Liver (tissue), 9 donors: ENCODE results near the gene VSIG10. TPM values are rescaled to one million over a fixed set of nuclear protein-coding genes. Genes with fewer than 3 reads are reported as not detected.
A peak's percentile ranks its signal among the peaks of the same experiment; 100 is the strongest.

ENCODE experiments used
- DNase-seq: peaks from one replicate; pipeline ENCODE4 v3.0.0-alpha.2; 2017; ENCODE audit warnings: low spot score
- H3K27ac ChIP-seq, 2 donors: one replicate each; pipeline ENCODE4 v1.7.0; 2013; ENCODE audit warnings: inconsistent platforms in 2 of 2, low read length in 2 of 2, control low read depth in 1 of 2, low read depth in 1 of 2, mild to moderate bottlenecking in 1 of 2
- H3K27me3 ChIP-seq, 4 donors: one replicate each; pipeline versions ENCODE4 v1.6.1 to v1.7.0; 2013; ENCODE audit warnings: low read length in 3 of 4, inconsistent platforms in 1 of 4, mild to moderate bottlenecking in 1 of 4, moderate library complexity in 1 of 4; ENCODE audit not compliant: control insufficient read depth in 4 of 4, insufficient read depth in 4 of 4
- H3K36me3 ChIP-seq, 4 donors: one replicate each; pipeline versions ENCODE4 v1.6.1 to v1.7.0; 2013; ENCODE audit warnings: low read length in 3 of 4, mild to moderate bottlenecking in 3 of 4, low read depth in 1 of 4, moderate library complexity in 1 of 4; ENCODE audit not compliant: control insufficient read depth in 4 of 4, insufficient read depth in 3 of 4
- H3K4me1 ChIP-seq, 4 donors: one replicate each; pipeline versions ENCODE4 v1.6.1 to v1.7.0; 2013; ENCODE audit warnings: low read length in 3 of 4, mild to moderate bottlenecking in 3 of 4, moderate library complexity in 1 of 4; ENCODE audit not compliant: control insufficient read depth in 4 of 4, insufficient read depth in 4 of 4
- H3K4me3 ChIP-seq, 3 donors: one replicate each; pipeline versions ENCODE4 v1.6.1 to v1.7.0; 2013; ENCODE audit warnings: low read length in 3 of 3, control low read depth in 1 of 3, low read depth in 1 of 3, mild to moderate bottlenecking in 1 of 3
- H3K9ac ChIP-seq, 2 donors: one replicate each; pipeline ENCODE4 v1.7.0; 2013; ENCODE audit warnings: low read length in 2 of 2, mild to moderate bottlenecking in 2 of 2, moderate library complexity in 2 of 2, control low read depth in 1 of 2, low read depth in 1 of 2
- H3K9me3 ChIP-seq, 4 donors: one replicate each; pipeline versions ENCODE4 v1.6.1 to v1.7.0; 2013; ENCODE audit warnings: low read length in 3 of 4; ENCODE audit not compliant: control insufficient read depth in 4 of 4
- ATF3 ChIP-seq: IDR thresholded peaks from 2 replicates; pipeline ENCODE4 v1.6.1; 2016; ENCODE audit warnings: antibody characterized with exemption
- CTCF ChIP-seq: fragments of 150-350 bp; IDR thresholded peaks from 2 replicates; pipeline ENCODE4 v1.5.1; 2017; ENCODE audit warnings: improper control_type of control experiment, low read depth, low read length; ENCODE audit not compliant: missing input control
- EGR1 ChIP-seq, 2 donors: IDR thresholded peaks; 2 replicates each; pipeline ENCODE4 v1.6.1; 2016 to 2018; ENCODE audit warnings: antibody characterized with exemption in 2 of 2, low read depth in 2 of 2
- FOXA1 ChIP-seq: IDR thresholded peaks from 2 replicates; pipeline ENCODE4 v1.6.1; 2016; ENCODE audit warnings: antibody characterized with exemption
- FOXA2 ChIP-seq: IDR thresholded peaks from 2 replicates; pipeline ENCODE4 v1.6.1; 2016; ENCODE audit warnings: antibody characterized with exemption
- GABPA ChIP-seq, 2 donors: IDR thresholded peaks in 1 of 2; conservative IDR thresholded peaks in 1 of 2; 2 replicates each; pipeline ENCODE4 v1.6.1; 2016; ENCODE audit warnings: antibody characterized with exemption in 2 of 2, mild to moderate bottlenecking in 1 of 2, moderate library complexity in 1 of 2
- HNF4A ChIP-seq, 2 donors: conservative IDR thresholded peaks; 2 replicates each; pipeline ENCODE4 v1.6.1; 2016; ENCODE audit warnings: antibody characterized with exemption in 2 of 2, mild to moderate bottlenecking in 2 of 2
- HNF4G ChIP-seq: IDR thresholded peaks from 2 replicates; pipeline ENCODE4 v1.6.1; 2016; ENCODE audit warnings: antibody characterized with exemption
- MAX ChIP-seq: IDR thresholded peaks from 2 replicates; pipeline ENCODE4 v1.6.1; 2016; ENCODE audit warnings: antibody characterized with exemption
- RAD21 ChIP-seq, 2 donors: IDR thresholded peaks; 2 replicates each; pipeline ENCODE4 v1.6.1; 2016; ENCODE audit warnings: antibody characterized with exemption in 2 of 2, mild to moderate bottlenecking in 2 of 2
- REST ChIP-seq: IDR thresholded peaks from 2 replicates; pipeline ENCODE4 v1.6.1; 2016; ENCODE audit warnings: antibody characterized with exemption, mild to moderate bottlenecking
- RXRA ChIP-seq, 2 donors: IDR thresholded peaks; 2 replicates each; pipeline ENCODE4 v1.6.1; 2017 to 2018; ENCODE audit warnings: antibody characterized with exemption in 2 of 2, mild to moderate bottlenecking in 1 of 2
- SP1 ChIP-seq: IDR thresholded peaks from 2 replicates; pipeline ENCODE4 v1.6.1; 2018; ENCODE audit warnings: antibody characterized with exemption, mild to moderate bottlenecking
- TAF1 ChIP-seq: conservative IDR thresholded peaks from 2 replicates; pipeline ENCODE4 v1.6.1; 2016; ENCODE audit warnings: antibody characterized with exemption, mild to moderate bottlenecking
- YY1 ChIP-seq: IDR thresholded peaks from 2 replicates; pipeline ENCODE4 v1.6.1; 2016; ENCODE audit warnings: antibody characterized with exemption, mild to moderate bottlenecking
- ZBTB33 ChIP-seq: IDR thresholded peaks from 2 replicates; pipeline ENCODE4 v1.6.1; 2016; ENCODE audit warnings: antibody characterized with exemption
- WGBS: extraction: QIAGEN DNeasy Blood & Tissue Kit; methylation state at CpG from one replicate; pipeline ENCODE4 v1.1.7; 2013; 5-methylcytosine and 5-hydroxymethylcytosine counted together
- polyA plus RNA-seq, 2 donors: library from polyadenylated mRNA; stranded (reverse) in 1 of 2; unstranded in 1 of 2; fragments of 200-250 nt in 1 of 2; fragments of >200 nt in 1 of 2; fragmentation: Nextera tagmentation in 1 of 2; extraction: Ambion mirVana in 1 of 2; gene quantifications; one replicate each; pipeline versions ENCODE4 v1.2.1 to v1.2.3, GENCODE V29; 2013 to 2015
- total RNA-seq, 2 donors: library from RNA; depleted of rRNA; stranded (reverse); fragments of >200 nt; gene quantifications; one replicate each; pipeline ENCODE4 v1.2.3, GENCODE V29; 2014
- donor health status: healthy.
- donor health status: healthy.
- donor health status: healthy.
- donor health status: healthy.
- donor health status: healthy.

VSIG10 gene
- total and polyA plus RNA-seq, 4 donors, result 9.8 to 16.4 (median 11.7) TPM

GRCh38 chr12:118046430-118046829 lies 57.4 kb downstream of the VSIG10 start:
- Histone ChIP-seq H3K4me3 (no peak overlapping the region), H3K27me3 (no peaks in the 10 kb centered on the region), H3K9me3 (no peaks in the 10 kb centered on the region), H3K9ac (no peak overlapping the region), H3K27ac (no peak overlapping the region), H3K4me1 (peaks cover 0 to 4% (median 0%) of the 10 kb centered on the region in 4 donors), H3K36me3 (peaks cover 7 to 20% (median 17%) of the 10 kb centered on the region in 4 donors)
- TF ChIP-seq MAX, result no peak
- no peak for TF ChIP-seq GABPA (IDR thresholded peaks at IDR 0.05 in 1 of 2, conservative IDR thresholded peaks at IDR 0.05 in 1 of 2)
- TF ChIP-seq ZBTB33, result no peak
- no peak for TF ChIP-seq TAF1
- no peak for TF ChIP-seq EGR1 (IDR thresholded peaks at IDR 0.05; ENCODE audit: low read depth in 2 of 2)
- no peak for TF ChIP-seq HNF4G
- TF ChIP-seq ATF3, result no peak
- TF ChIP-seq RAD21 (IDR thresholded peaks at IDR 0.05), result no peak
- TF ChIP-seq FOXA1, result no peak
- TF ChIP-seq SP1, result no peak
- no peak for TF ChIP-seq CTCF
- TF ChIP-seq FOXA2, result no peak
- TF ChIP-seq HNF4A (conservative IDR thresholded peaks at IDR 0.05), result no peak
- TF ChIP-seq REST, result no peak
- TF ChIP-seq RXRA (IDR thresholded peaks at IDR 0.05), result no peak
- TF ChIP-seq YY1, result no peak
- no peak for DNase-seq
- 98% methylated on average over 4 of the region's 4 CpGs for WGBS

- Histone ChIP-seq H3K4me1 (peaks cover 0 to 4% (median 0%) of the 10 kb centered on the region in 4 donors), H3K9me3 (no peaks in the 10 kb centered on the region), H3K36me3 (peaks cover 8 to 27% (median 21%) of the 10 kb centered on the region in 4 donors), H3K27ac (no peak overlapping the region), H3K9ac (no peak overlapping the region), H3K27me3 (no peaks in the 10 kb centered on the region), H3K4me3 (no peak overlapping the region)
- DNase-seq, result no peak
- 72% methylated on average over 8 of the region's 8 CpGs for WGBS
- TF ChIP-seq HNF4A (conservative IDR thresholded peaks at IDR 0.05) (peak; percentile 36 to 51), TAF1 (no peak), RXRA (IDR thresholded peaks at IDR 0.05) (peak in 1 of 2 donors; percentile 30)
Measured at GRCh38 chr12:118044577-118044976, 59.2 kb downstream of the VSIG10 start.
